Fibroblast of lung (primary cell): Measurements from ENCODE around the gene MDK.

Experiments used
- EZH2 ChIP-seq: IDR thresholded peaks from 2 replicates; pipeline ENCODE4 v1.5.1; 2012; ENCODE audit warnings: low read length, control low read depth, mild to moderate bottlenecking; ENCODE audit errors: missing control alignments
- TF ChIP-seq, protein P1 (sequence below), 2 donors: IDR thresholded peaks in 1 of 2; conservative IDR thresholded peaks in 1 of 2; 1 replicate in 1 of 2; 2 replicates in 1 of 2; pipeline ENCODE4 v1.5.1; 2011 to 2012; ENCODE audit warnings: low read length in 2 of 2, control low read depth in 1 of 2, inconsistent platforms in 1 of 2, low read depth in 1 of 2, mild to moderate bottlenecking in 1 of 2

DNA sequence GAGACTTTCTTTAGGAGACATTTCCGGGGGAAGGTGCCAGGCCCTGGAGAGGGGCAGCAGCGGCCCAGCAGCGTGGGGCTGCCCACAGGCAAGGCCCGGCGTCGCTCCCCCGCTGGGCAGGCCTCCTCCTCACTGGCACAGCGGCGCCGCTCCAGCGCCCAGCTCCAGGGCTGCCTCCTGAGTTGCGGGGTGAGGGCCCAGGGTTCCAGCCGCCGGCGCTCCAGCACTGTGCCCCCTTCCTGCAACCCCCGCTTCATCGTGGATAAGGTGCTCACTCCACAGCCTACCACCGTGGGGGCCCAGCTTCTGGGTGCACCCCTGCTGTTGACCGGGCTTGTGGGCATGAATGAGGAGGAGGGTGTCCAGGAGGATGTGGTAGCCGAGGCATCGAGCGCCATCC lies 15.2 kb upstream of the MDK start:
- TF ChIP-seq EZH2, result no peak
- TF ChIP-seq, protein P1, sequence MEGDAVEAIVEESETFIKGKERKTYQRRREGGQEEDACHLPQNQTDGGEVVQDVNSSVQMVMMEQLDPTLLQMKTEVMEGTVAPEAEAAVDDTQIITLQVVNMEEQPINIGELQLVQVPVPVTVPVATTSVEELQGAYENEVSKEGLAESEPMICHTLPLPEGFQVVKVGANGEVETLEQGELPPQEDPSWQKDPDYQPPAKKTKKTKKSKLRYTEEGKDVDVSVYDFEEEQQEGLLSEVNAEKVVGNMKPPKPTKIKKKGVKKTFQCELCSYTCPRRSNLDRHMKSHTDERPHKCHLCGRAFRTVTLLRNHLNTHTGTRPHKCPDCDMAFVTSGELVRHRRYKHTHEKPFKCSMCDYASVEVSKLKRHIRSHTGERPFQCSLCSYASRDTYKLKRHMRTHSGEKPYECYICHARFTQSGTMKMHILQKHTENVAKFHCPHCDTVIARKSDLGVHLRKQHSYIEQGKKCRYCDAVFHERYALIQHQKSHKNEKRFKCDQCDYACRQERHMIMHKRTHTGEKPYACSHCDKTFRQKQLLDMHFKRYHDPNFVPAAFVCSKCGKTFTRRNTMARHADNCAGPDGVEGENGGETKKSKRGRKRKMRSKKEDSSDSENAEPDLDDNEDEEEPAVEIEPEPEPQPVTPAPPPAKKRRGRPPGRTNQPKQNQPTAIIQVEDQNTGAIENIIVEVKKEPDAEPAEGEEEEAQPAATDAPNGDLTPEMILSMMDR (conservative IDR thresholded peaks at IDR 0.05 in 1 of 2, IDR thresholded peaks at IDR 0.05 in 1 of 2; ENCODE audit: low read depth in 1 of 2, low read length in 2 of 2), result no peak
